IMR-90 (cell line): ENCODE data around the gene ACSS1. TPM values are rescaled to one million over a fixed set of nuclear protein-coding genes. Genes with fewer than 3 reads are reported as not detected.

Experiments used
- ATAC-seq: fragments of 200-7000 bp; cut with Tn5 transposase; 2 replicates; pipeline ENCODE4 v1.9.1; 2020; ENCODE audit warnings: low read depth, mild to moderate bottlenecking, moderate library complexity
- BruUV-seq: library from RNA; stranded (reverse); fragments of 400-500 nt; replicated peaks from 2 replicates; lab custom pipeline; 2021; lab: Mats Ljungman, UMichigan
- CTCF ChIA-PET: fragments of 300-600 bp; formaldehyde crosslinking; extraction: SDS; loops from one replicate; lab custom pipeline; 2021; ENCODE audit warnings: antibody characterized with exemption; lab: Yijun Ruan, JAX
- POLR2A ChIA-PET: fragments of 300-600 bp; sonication (Branson Sonifier 250); formaldehyde crosslinking; loops from one replicate; lab custom pipeline; 2022; ENCODE audit warnings: antibody characterized with exemption; ENCODE audit not compliant: unreplicated experiment; lab: Charles Lee
- DNase-seq: peaks from one replicate; pipeline ENCODE4 v3.0.0; 2013
- H2AFZ ChIP-seq: replicated peaks from 2 replicates; pipeline ENCODE3; 2013; ENCODE audit warnings: low read length, mild to moderate bottlenecking; ENCODE audit not compliant: poor library complexity
- H2AK5ac ChIP-seq: 2 replicates; pipeline ENCODE4 v1.6.1; 2013; ENCODE audit warnings: low read depth, low read length, inconsistent platforms
- H2AK9ac ChIP-seq: replicated peaks from 2 replicates; pipeline ENCODE3; 2013; ENCODE audit warnings: mild to moderate bottlenecking, low read depth, low read length, moderate library complexity; ENCODE audit not compliant: poor library complexity
- H2BK120ac ChIP-seq: 2 replicates; pipeline ENCODE4 v1.6.1; 2013; ENCODE audit warnings: low read depth, low read length, inconsistent platforms
- H2BK15ac ChIP-seq: 3 replicates; pipeline ENCODE4 v1.6.1; 2013; ENCODE audit warnings: low read depth, low read length, inconsistent platforms
- H2BK20ac ChIP-seq: 2 replicates; pipeline ENCODE4 v1.6.1; 2013; ENCODE audit warnings: low read depth, mild to moderate bottlenecking, inconsistent platforms, low read length, moderate library complexity
- H2BK5ac ChIP-seq: 2 replicates; pipeline ENCODE4 v1.6.1; 2013; ENCODE audit warnings: mild to moderate bottlenecking, low read depth, low read length, inconsistent platforms; ENCODE audit not compliant: poor library complexity, severe bottlenecking
- H3K14ac ChIP-seq: replicated peaks from 2 replicates; pipeline ENCODE4 v1.6.1; 2013; ENCODE audit warnings: low read depth, low read length, inconsistent platforms
- H3K18ac ChIP-seq: 2 replicates; pipeline ENCODE4 v1.6.1; 2013; ENCODE audit warnings: low read depth, low read length, control low read depth
- H3K23ac ChIP-seq: 2 replicates; pipeline ENCODE4 v1.6.1; 2013; ENCODE audit warnings: low read depth, low read length, inconsistent platforms
- H3K27ac ChIP-seq: 2 replicates; pipeline ENCODE4 v1.5.1; 2013; ENCODE audit warnings: mild to moderate bottlenecking, control low read depth, low read length; ENCODE audit not compliant: insufficient read depth
- H3K27me3 ChIP-seq: 2 replicates; pipeline ENCODE4 v1.6.1; 2013; ENCODE audit warnings: low read length; ENCODE audit not compliant: control insufficient read depth, insufficient read depth
- H3K36me3 ChIP-seq: 2 replicates; pipeline ENCODE4 v1.6.1; 2013; ENCODE audit warnings: low read length, mixed read lengths; ENCODE audit not compliant: control insufficient read depth, insufficient read depth
- H3K4ac ChIP-seq: 2 replicates; pipeline ENCODE4 v1.6.1; 2013; ENCODE audit warnings: low read depth, low read length, inconsistent platforms
- H3K4me1 ChIP-seq: 2 replicates; pipeline ENCODE4 v1.6.1; 2013; ENCODE audit warnings: low read length, mixed read lengths; ENCODE audit not compliant: control insufficient read depth, insufficient read depth
- H3K4me2 ChIP-seq: 2 replicates; pipeline ENCODE4 v1.6.1; 2013; ENCODE audit warnings: low read depth, mild to moderate bottlenecking, control low read depth, low read length, moderate library complexity
- H3K4me3 ChIP-seq: 2 replicates; pipeline ENCODE4 v1.5.1; 2013; ENCODE audit warnings: low read depth, mild to moderate bottlenecking, control low read depth, low read length, moderate library complexity; ENCODE audit not compliant: insufficient read depth
- H3K56ac ChIP-seq: 2 replicates; pipeline ENCODE4 v1.6.1; 2013; ENCODE audit warnings: low read length, inconsistent platforms; ENCODE audit not compliant: insufficient read depth; ENCODE audit errors: extremely low read depth
- H3K79me1 ChIP-seq, 2 experiments: 2 replicates each; pipeline ENCODE4 v1.6.1; 2013; ENCODE audit warnings: low read length in 2 of 2, inconsistent platforms in 1 of 2, low read depth in 1 of 2
- H3K9ac ChIP-seq: 2 replicates; pipeline ENCODE4 v1.6.1; 2013; ENCODE audit warnings: low read depth, low read length, control low read depth
- H3K9me1 ChIP-seq: 2 replicates; pipeline ENCODE4 v1.6.1; 2013; ENCODE audit warnings: low read length, inconsistent platforms; ENCODE audit not compliant: insufficient read depth
- H3K9me3 ChIP-seq: 2 replicates; pipeline ENCODE4 v1.6.1; 2013; ENCODE audit warnings: low read length; ENCODE audit not compliant: control insufficient read depth, insufficient read depth
- H4K20me1 ChIP-seq: 2 replicates; pipeline ENCODE4 v1.6.1; 2013; ENCODE audit warnings: low read length, inconsistent platforms; ENCODE audit not compliant: insufficient read depth
- H4K5ac ChIP-seq: 2 replicates; pipeline ENCODE4 v1.6.1; 2013; ENCODE audit warnings: mild to moderate bottlenecking, low read depth, low read length, control low read depth
- H4K8ac ChIP-seq, 2 experiments: 2 replicates each; pipeline ENCODE4 v1.6.1; 2013; ENCODE audit warnings: low read depth in 2 of 2, low read length in 2 of 2, control low read depth in 1 of 2, inconsistent platforms in 1 of 2
- H4K91ac ChIP-seq: 2 replicates; pipeline ENCODE4 v1.6.1; 2013; ENCODE audit warnings: low read depth, low read length, inconsistent platforms; ENCODE audit not compliant: insufficient read depth
- BHLHE40 ChIP-seq: fragments of 150-350 bp; IDR thresholded peaks from 2 replicates; pipeline ENCODE4 v1.6.1; 2016; ENCODE audit warnings: mild to moderate bottlenecking, low read depth, low read length
- CEBPB ChIP-seq: IDR thresholded peaks from 2 replicates; pipeline ENCODE4 v1.6.1; 2012; ENCODE audit warnings: low read depth, low read length, improper control_type of control experiment
- CHD1 ChIP-seq: IDR thresholded peaks from 2 replicates; pipeline ENCODE4 v1.6.1; 2012; ENCODE audit warnings: low read depth, low read length, improper control_type of control experiment
- RAD21 ChIP-seq: IDR thresholded peaks from 2 replicates; pipeline ENCODE4 v1.6.1; 2012; ENCODE audit warnings: low read length, improper control_type of control experiment
- RCOR1 ChIP-seq: IDR thresholded peaks from 2 replicates; pipeline ENCODE4 v1.6.1; 2012; ENCODE audit warnings: mild to moderate bottlenecking, low read length, improper control_type of control experiment; ENCODE audit not compliant: insufficient replicate concordance
- RFX5 ChIP-seq: IDR thresholded peaks from 2 replicates; pipeline ENCODE4 v1.8.0; 2012; ENCODE audit warnings: low read depth, mild to moderate bottlenecking, low read length, moderate library complexity
- WGBS, 2 experiments: methylation state at CpG; one replicate each; pipeline versions ENCODE4 v1.1.5 to v1.1.7; 2013; ENCODE audit warnings: missing lambda C conversion rate in 2 of 2; ENCODE audit not compliant: insufficient read length in 1 of 2; ENCODE audit errors: extremely low coverage in 2 of 2; 5-methylcytosine and 5-hydroxymethylcytosine counted together
- dilution Hi-C: fragments of 300-500 bp; cut with HindIII; formaldehyde crosslinking; loops from one replicate; pipeline ENCODE4 v1.14.3; 2018; ENCODE audit warnings: low sequenced_read_pairs; ENCODE audit not compliant: unreplicated experiment
- in situ Hi-C: fragments of 300-500 bp; cut with MboI; formaldehyde crosslinking; loops from 3 replicates; pipeline ENCODE4 v1.14.3; 2019; ENCODE audit warnings: low sequenced_read_pairs, inconsistent platforms, mixed read lengths
- intact Hi-C: fragments of 100-400 bp; cut with micrococcal nuclease; formaldehyde crosslinking; loops from 2 replicates; pipeline ENCODE4 v1.10.0; 2022
- polyA plus RNA-seq, 3 experiments: library from polyadenylated mRNA; depleted of rRNA; stranded (reverse); fragments of >200 nt; gene quantifications; 2 replicates each; pipeline ENCODE4 v1.2.3, GENCODE V29; 2012; ENCODE audit warnings: low replicate concordance in 1 of 3
- total RNA-seq: library from RNA; depleted of rRNA; stranded (reverse); fragments of >200 nt; gene quantifications from 2 replicates; pipeline ENCODE4 v1.2.3, GENCODE V29; 2012

ACSS1 gene
- total and polyA plus RNA-seq, 2 of the 4 experiments (the other 2 are of a cell fraction), result 0.72 to 1.2 TPM

GRCh38 chr20:25090492-25091429, 32.8 kb upstream of the ACSS1 start (continued):
- no peak for TF ChIP-seq RAD21

DNA sequence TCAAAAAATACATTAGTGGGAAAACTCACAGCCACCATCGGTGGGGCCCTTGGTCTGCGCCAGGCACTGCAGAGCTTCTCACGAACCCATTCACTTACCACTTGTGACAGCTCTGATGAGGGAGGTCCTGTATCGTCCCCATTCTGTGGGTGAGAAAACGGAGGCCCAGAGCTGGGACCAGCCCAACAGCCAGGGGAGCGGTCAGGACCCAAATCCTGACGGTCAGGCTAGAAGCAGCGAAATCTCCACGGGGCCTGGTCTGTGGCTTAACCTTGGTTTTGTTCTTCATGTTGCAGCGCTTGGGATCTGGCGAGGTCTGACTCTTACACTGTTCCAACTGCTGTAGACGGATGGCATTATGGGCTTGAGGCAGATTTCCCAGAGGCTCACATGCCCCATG, 31.7 kb upstream of the ACSS1 start:
- no peak overlapping the region for H3K23ac ChIP-seq
- no peak for DNase-seq
- H4K5ac ChIP-seq, result no peak overlapping the region
- H2AK5ac ChIP-seq, result no peak overlapping the region
- H2AK9ac ChIP-seq, result no peak overlapping the region
- H3K18ac ChIP-seq, result no peak overlapping the region
- no peak overlapping the region for H3K27ac ChIP-seq
- no peak overlapping the region for H3K4me3 ChIP-seq
- no peak overlapping the region for H3K14ac ChIP-seq
- H4K8ac ChIP-seq, result no peak overlapping the region
- H2AFZ ChIP-seq, result no peak overlapping the region
- TF ChIP-seq RCOR1, result no peak
- TF ChIP-seq CHD1, result no peak
- TF ChIP-seq CEBPB, result no peak
- no peak for TF ChIP-seq RFX5
- no peak for TF ChIP-seq BHLHE40
- H3K4ac ChIP-seq, result no peak overlapping the region
- no peak overlapping the region for H4K91ac ChIP-seq
- in situ Hi-C loops (no loop called here), intact Hi-C loops (no loop called here), dilution Hi-C loops (no loop called here)
- no peaks in the 10 kb centered on the region for H3K4me1 ChIP-seq
- H2BK15ac ChIP-seq, result no peak overlapping the region
- no peaks in the 10 kb centered on the region for H3K79me1 ChIP-seq
- no peak overlapping the region for H2BK120ac ChIP-seq
- no peak overlapping the region for H3K56ac ChIP-seq
- POLR2A ChIA-PET, result no interaction called here
- no peaks in the 10 kb centered on the region for H3K9me1 ChIP-seq
- H3K36me3 ChIP-seq, result no peaks in the 10 kb centered on the region
- no peak overlapping the region for H3K9ac ChIP-seq
- no peak overlapping the region for H3K4me2 ChIP-seq
- H3K27me3 ChIP-seq, result peaks cover 43% of the 10 kb centered on the region
- CTCF ChIA-PET, result no interaction called here
- H2BK5ac ChIP-seq, result no peak overlapping the region
- H4K20me1 ChIP-seq, result no peaks in the 10 kb centered on the region
- BruUV-seq, result no TSS peak
- no peaks in the 10 kb centered on the region for H3K9me3 ChIP-seq
- 75% methylated on average over 8 of the region's 12 CpGs; no CpG with 5 or more reads in 1 of the 2 experiments for WGBS, 2 experiments
- ATAC-seq, result no peak
- H2BK20ac ChIP-seq, result no peak overlapping the region
